Panc1 (cell line): ENCODE data around the gene SLIT3. TPM values are rescaled to one million over a fixed set of nuclear protein-coding genes. Genes with fewer than 3 reads are reported as not detected.

Experiments
- ATAC-seq: fragments of 200-7000 bp; cut with Tn5 transposase; 2 replicates; pipeline ENCODE4 v1.9.1; 2020; ENCODE audit warnings: mild to moderate bottlenecking, moderate library complexity
- BruUV-seq: library from RNA; stranded (reverse); fragments of 400-500 nt; replicated peaks from 2 replicates; lab custom pipeline; 2021; lab: Mats Ljungman, UMichigan
- CTCF ChIA-PET: fragments of 300-600 bp; sonication (Branson Sonifier 250); formaldehyde crosslinking; loops from one replicate; lab custom pipeline; 2022; ENCODE audit warnings: antibody characterized with exemption; lab: Charles Lee
- POLR2A ChIA-PET: fragments of 300-600 bp; sonication (Branson Sonifier 250); formaldehyde crosslinking; loops from one replicate; lab custom pipeline; 2022; ENCODE audit warnings: antibody characterized with exemption; lab: Charles Lee
- DNase-seq: peaks from one replicate; pipeline ENCODE4 v3.0.0-alpha.2; 2010; ENCODE audit warnings: low read depth, low spot score
- H3K27ac ChIP-seq: 2 replicates; pipeline ENCODE4 v1.5.1; 2011; ENCODE audit warnings: mild to moderate bottlenecking, low read length, inconsistent platforms
- H3K27me3 ChIP-seq: fragments of 200-500 bp; sonication (Bioruptor generic); 2 replicates; pipeline ENCODE4 v1.6.0; 2014; ENCODE audit warnings: low read length, inconsistent platforms; ENCODE audit not compliant: control insufficient read depth, insufficient read depth
- H3K36me3 ChIP-seq: fragments of 200-500 bp; sonication (Bioruptor generic); 2 replicates; pipeline ENCODE4 v1.5.1; 2014; ENCODE audit warnings: inconsistent platforms, mild to moderate bottlenecking, low read length, moderate library complexity; ENCODE audit not compliant: control insufficient read depth, insufficient read depth
- H3K4me1 ChIP-seq: 2 replicates; pipeline ENCODE4 v1.5.1; 2011; ENCODE audit warnings: inconsistent platforms, mild to moderate bottlenecking, low read length, moderate library complexity; ENCODE audit not compliant: control insufficient read depth, insufficient read depth
- H3K4me3 ChIP-seq, 2 experiments: 2 replicates each; pipeline ENCODE4 v1.5.1; 2011 to 2012; ENCODE audit warnings: low read depth in 2 of 2, low read length in 2 of 2, mild to moderate bottlenecking in 2 of 2, inconsistent platforms in 1 of 2, moderate library complexity in 1 of 2
- H3K9me3 ChIP-seq: fragments of 200-500 bp; sonication (Bioruptor generic); 2 replicates; pipeline ENCODE4 v1.5.1; 2014; ENCODE audit warnings: low read depth, mild to moderate bottlenecking, inconsistent platforms, low read length, moderate library complexity; ENCODE audit not compliant: control insufficient read depth, insufficient read depth
- POLR2AphosphoS5 ChIP-seq: IDR thresholded peaks from 2 replicates; pipeline ENCODE4 v1.6.1; 2012; ENCODE audit warnings: mild to moderate bottlenecking, low read depth, low read length, moderate library complexity
- REST ChIP-seq, 2 experiments: IDR thresholded peaks; 2 replicates each; pipeline ENCODE4 v1.6.1; 2011 to 2012; ENCODE audit warnings: low read depth in 2 of 2, control low read depth in 1 of 2, low read length in 1 of 2, mild to moderate bottlenecking in 1 of 2, moderate library complexity in 1 of 2; ENCODE audit not compliant: insufficient read depth in 1 of 2
- SIN3A ChIP-seq: IDR thresholded peaks from 2 replicates; pipeline ENCODE4 v1.6.1; 2012; ENCODE audit warnings: low read depth, mild to moderate bottlenecking, low read length, moderate library complexity, borderline replicate concordance; ENCODE audit not compliant: insufficient read depth
- TCF7L2 ChIP-seq: IDR thresholded peaks from 2 replicates; pipeline ENCODE4 v1.6.1; 2011; ENCODE audit warnings: mild to moderate bottlenecking, low read depth, low read length, inconsistent platforms
- in situ Hi-C: cut with HindIII; loops from 2 replicates; pipeline ENCODE4 v1.10.0; 2016; ENCODE audit warnings: low sequenced_read_pairs, low pct_unique_long_range_greater_than_20kb
- intact Hi-C: fragments of 100-400 bp; cut with micrococcal nuclease; formaldehyde crosslinking; loops from one replicate; pipeline ENCODE4 v1.10.0; 2022; ENCODE audit not compliant: unreplicated experiment
- total RNA-seq: library from RNA; stranded (reverse); gene quantifications from one replicate; pipeline ENCODE4 v1.2.1, GENCODE V29; 2021; ENCODE audit not compliant: unreplicated experiment
- TF ChIP-seq, protein P1 (sequence below): fragments of 450-650 bp; IDR thresholded peaks from 2 replicates; pipeline ENCODE4 v1.5.1; 2017; ENCODE audit warnings: mild to moderate bottlenecking

SLIT3 gene
- total RNA-seq, 1 experiment from 2014 or later: 26.4 TPM

DNA sequence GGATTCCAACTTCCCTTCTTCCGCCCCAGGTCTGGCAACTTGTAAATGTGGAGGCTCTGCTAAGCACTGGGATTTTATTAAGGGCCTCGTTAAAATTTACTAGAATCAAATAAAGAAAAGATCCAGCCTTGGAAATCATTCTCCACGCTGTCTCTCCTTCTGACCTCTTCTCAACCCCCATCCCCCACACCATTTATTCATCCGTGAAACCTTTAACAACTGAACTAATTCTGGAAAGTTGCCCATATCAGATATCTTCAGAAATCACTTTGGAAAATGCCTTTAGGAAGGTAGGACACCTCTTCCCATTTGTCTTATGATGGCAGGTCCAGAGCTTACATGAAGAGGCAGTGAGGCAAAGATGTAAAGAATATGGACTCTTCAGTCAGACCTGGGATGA, 288.5 kb downstream of the SLIT3 start:
- in situ Hi-C loops (no loop called here), intact Hi-C loops (no loop called here)
- CTCF ChIA-PET: no interaction called here

GRCh38 chr5:169011451-169011850, 289.5 kb downstream of the SLIT3 start:
- CTCF ChIA-PET: no interaction called here
- intact Hi-C loops: no loop called here
- BruUV-seq: no TSS peak
- no peak for DNase-seq
- no peaks in the 10 kb centered on the region for H3K9me3 ChIP-seq
- in situ Hi-C loops: no loop called here
- ATAC-seq: no peak
- no peak overlapping the region for H3K4me3 ChIP-seq
- H3K27ac ChIP-seq: no peak overlapping the region
- POLR2A ChIA-PET: no interaction called here
- H3K36me3 ChIP-seq: no peaks in the 10 kb centered on the region
- peaks cover 3% of the 10 kb centered on the region; the same call in 1 of the 2 replicates for H3K4me1 ChIP-seq
- no peak for TF ChIP-seq POLR2AphosphoS5
- TF ChIP-seq, protein P1, sequence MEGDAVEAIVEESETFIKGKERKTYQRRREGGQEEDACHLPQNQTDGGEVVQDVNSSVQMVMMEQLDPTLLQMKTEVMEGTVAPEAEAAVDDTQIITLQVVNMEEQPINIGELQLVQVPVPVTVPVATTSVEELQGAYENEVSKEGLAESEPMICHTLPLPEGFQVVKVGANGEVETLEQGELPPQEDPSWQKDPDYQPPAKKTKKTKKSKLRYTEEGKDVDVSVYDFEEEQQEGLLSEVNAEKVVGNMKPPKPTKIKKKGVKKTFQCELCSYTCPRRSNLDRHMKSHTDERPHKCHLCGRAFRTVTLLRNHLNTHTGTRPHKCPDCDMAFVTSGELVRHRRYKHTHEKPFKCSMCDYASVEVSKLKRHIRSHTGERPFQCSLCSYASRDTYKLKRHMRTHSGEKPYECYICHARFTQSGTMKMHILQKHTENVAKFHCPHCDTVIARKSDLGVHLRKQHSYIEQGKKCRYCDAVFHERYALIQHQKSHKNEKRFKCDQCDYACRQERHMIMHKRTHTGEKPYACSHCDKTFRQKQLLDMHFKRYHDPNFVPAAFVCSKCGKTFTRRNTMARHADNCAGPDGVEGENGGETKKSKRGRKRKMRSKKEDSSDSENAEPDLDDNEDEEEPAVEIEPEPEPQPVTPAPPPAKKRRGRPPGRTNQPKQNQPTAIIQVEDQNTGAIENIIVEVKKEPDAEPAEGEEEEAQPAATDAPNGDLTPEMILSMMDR: no peak
- TF ChIP-seq SIN3A: no peak
- no peak for TF ChIP-seq REST (IDR thresholded peaks at IDR 0.05; ENCODE audit: insufficient read depth in 1 of 2, low read depth in 2 of 2, low read length in 1 of 2)
- TF ChIP-seq TCF7L2: no peak
- no peaks in the 10 kb centered on the region for H3K27me3 ChIP-seq

More for the DNA sequence above, 288.5 kb downstream of the SLIT3 start:
- BruUV-seq: no TSS peak
- TF ChIP-seq SIN3A (no peak), TCF7L2 (no peak), REST (IDR thresholded peaks at IDR 0.05; ENCODE audit: insufficient read depth in 1 of 2, low read depth in 2 of 2, low read length in 1 of 2) (no peak), POLR2AphosphoS5 (no peak)
- TF ChIP-seq, protein P1: no peak
- H3K4me3 ChIP-seq: no peak overlapping the region
- H3K27me3 ChIP-seq: no peaks in the 10 kb centered on the region
- H3K9me3 ChIP-seq: no peaks in the 10 kb centered on the region
- ATAC-seq (no peak), DNase-seq (no peak)
- H3K4me1 ChIP-seq: peaks cover under 1% of the 10 kb centered on the region; the same call in 1 of the 2 replicates
- H3K27ac ChIP-seq: no peak overlapping the region
- H3K36me3 ChIP-seq: no peaks in the 10 kb centered on the region
- POLR2A ChIA-PET: no interaction called here
